ENCODE measurements around the gene KLHL25. TPM values are rescaled to one million over a fixed set of nuclear protein-coding genes. Genes with fewer than 3 reads are reported as not detected.

KLHL25 gene
- total RNA-seq, 1 experiment from 2014 or later: 18.4 TPM

- Histone ChIP-seq H2BK12ac (ENCODE audit: insufficient read length, low read depth, low read length) (no peak overlapping the region), H3T11ph (ENCODE audit: low read length) (no peak overlapping the region), H2BK15ac (ENCODE audit: low read depth, low read length) (no peak overlapping the region), H3K14ac (ENCODE audit: insufficient read depth, low read length) (no peak overlapping the region), H3K23ac (ENCODE audit: insufficient read length, low read depth, low read length) (no peak overlapping the region), H3K4me2 (ENCODE audit: insufficient read depth, insufficient read length, low read length) (no peak overlapping the region), H3K27ac (ENCODE audit: insufficient read length, low read depth, low read length) (no peak overlapping the region), H3K23me2 (ENCODE audit: insufficient read length, low read depth, low read length, poor library complexity, severe bottlenecking) (no peaks in the 10 kb centered on the region), H3K4me1 (ENCODE audit: insufficient read depth, low read length) (no peaks in the 10 kb centered on the region; the same call in 1 of the 2 replicates), H3K56ac (ENCODE audit: insufficient read length, low read depth, low read length) (no peak overlapping the region), H3K4ac (ENCODE audit: low read depth, low read length) (no peak overlapping the region), H2BK20ac (ENCODE audit: low read depth, low read length, poor library complexity, severe bottlenecking) (no peak overlapping the region), H4K20me1 (ENCODE audit: control insufficient read depth, insufficient read depth, insufficient read length) (no peaks in the 10 kb centered on the region), H3K9ac (ENCODE audit: extremely low read depth, insufficient read length, low read length) (no peak overlapping the region), H2BK120ac (ENCODE audit: low read depth, low read length, poor library complexity, severe bottlenecking) (no peak overlapping the region), H3K79me2 (ENCODE audit: insufficient read depth, low read length) (no peaks in the 10 kb centered on the region), H4K8ac (replicated peaks; ENCODE audit: insufficient read length, low read depth, low read length) (no peak overlapping the region), H3K18ac (ENCODE audit: insufficient read length, low read depth, low read length) (no peak overlapping the region), H3K27me3 (ENCODE audit: insufficient read depth, low read length) (no peaks in the 10 kb centered on the region), H2AK5ac (ENCODE audit: insufficient read length, low read length) (no peak overlapping the region), H3K79me1 (ENCODE audit: insufficient read depth, low read depth, low read length, poor library complexity, severe bottlenecking) (no peaks in the 10 kb centered on the region), H4K91ac (ENCODE audit: insufficient read length, low read depth, low read length) (no peak overlapping the region), H2AFZ (ENCODE audit: low read length) (no peak overlapping the region), H2BK5ac (ENCODE audit: insufficient read length, low read length) (no peak overlapping the region), H3K9me3 (ENCODE audit: control insufficient read depth, low read depth, low read length) (no peaks in the 10 kb centered on the region), H4K5ac (ENCODE audit: insufficient read length, low read depth, low read length) (no peak overlapping the region)
- Mint-ChIP-seq H3K27me3 (ENCODE audit: low read depth) (no peaks in the 10 kb centered on the region; the same call in 1 of the 2 replicates), H3K4me3 (no peak overlapping the region), H3K36me3 (ENCODE audit: insufficient read depth in 1 of 3, low read depth in 3 of 3) (no peaks in the 10 kb centered on the region), H3K27ac (no peak overlapping the region), H3K4me1 (0 out of 4 replicates have a peak, but pooled peaks cover 2% of the 10 kb centered on the region in 2 experiments), H3K9me3 (no peaks in the 10 kb centered on the region)
- TF ChIP-seq CTCF (conservative IDR thresholded peaks at IDR 0.05): no peak
- no peak for DNase-seq
- no CpG with 5 or more reads among the region's 4 CpGs for WGBS (ENCODE audit: extremely low coverage, insufficient read length, low lambda C conversion rate)
Measured at GRCh38 chr15:85825118-85825517, 30.4 kb upstream of the KLHL25 start.
